ENCODE results near the gene TNS4.

GRCh38 chr17:40501499-40501911, at the start of gene TNS4:
- TF ChIP-seq, protein P1, sequence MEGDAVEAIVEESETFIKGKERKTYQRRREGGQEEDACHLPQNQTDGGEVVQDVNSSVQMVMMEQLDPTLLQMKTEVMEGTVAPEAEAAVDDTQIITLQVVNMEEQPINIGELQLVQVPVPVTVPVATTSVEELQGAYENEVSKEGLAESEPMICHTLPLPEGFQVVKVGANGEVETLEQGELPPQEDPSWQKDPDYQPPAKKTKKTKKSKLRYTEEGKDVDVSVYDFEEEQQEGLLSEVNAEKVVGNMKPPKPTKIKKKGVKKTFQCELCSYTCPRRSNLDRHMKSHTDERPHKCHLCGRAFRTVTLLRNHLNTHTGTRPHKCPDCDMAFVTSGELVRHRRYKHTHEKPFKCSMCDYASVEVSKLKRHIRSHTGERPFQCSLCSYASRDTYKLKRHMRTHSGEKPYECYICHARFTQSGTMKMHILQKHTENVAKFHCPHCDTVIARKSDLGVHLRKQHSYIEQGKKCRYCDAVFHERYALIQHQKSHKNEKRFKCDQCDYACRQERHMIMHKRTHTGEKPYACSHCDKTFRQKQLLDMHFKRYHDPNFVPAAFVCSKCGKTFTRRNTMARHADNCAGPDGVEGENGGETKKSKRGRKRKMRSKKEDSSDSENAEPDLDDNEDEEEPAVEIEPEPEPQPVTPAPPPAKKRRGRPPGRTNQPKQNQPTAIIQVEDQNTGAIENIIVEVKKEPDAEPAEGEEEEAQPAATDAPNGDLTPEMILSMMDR (IDR thresholded peaks at IDR 0.05), result no peak
- TF ChIP-seq EP300 (IDR thresholded peaks at IDR 0.05), result no peak

Data from tibial nerve (tissue), 4 donors.